GM19193 (cell line): ENCODE results near the gene SH2D3A.

ENCODE experiments used
- POLR2A ChIP-seq: IDR thresholded peaks from 4 replicates; pipeline ENCODE4 v1.6.1; 2011; ENCODE audit not compliant: insufficient read depth, insufficient read length; ENCODE audit errors: extremely low read depth

The SH2D3A gene

DNA sequence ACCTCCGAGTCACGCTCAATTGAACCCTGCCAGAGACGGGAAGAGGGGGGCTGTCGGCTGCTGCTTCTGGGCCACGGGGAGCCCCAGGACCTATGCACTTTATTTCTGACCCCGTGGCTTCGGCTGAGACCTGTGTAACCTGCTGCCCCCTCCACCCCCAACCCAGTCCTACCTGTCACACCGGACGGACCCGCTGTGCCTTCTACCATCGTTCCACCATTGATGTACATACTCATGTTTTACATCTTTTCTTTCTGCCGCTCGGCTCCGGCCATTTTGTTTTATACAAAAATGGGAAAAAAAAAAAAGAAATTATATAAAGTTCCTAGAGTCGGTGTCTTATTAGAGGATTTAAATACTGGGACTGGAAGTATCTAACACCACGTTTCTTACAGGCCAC lies 16.0 kb downstream of the SH2D3A start:
- no peak for TF ChIP-seq POLR2A

DNA sequence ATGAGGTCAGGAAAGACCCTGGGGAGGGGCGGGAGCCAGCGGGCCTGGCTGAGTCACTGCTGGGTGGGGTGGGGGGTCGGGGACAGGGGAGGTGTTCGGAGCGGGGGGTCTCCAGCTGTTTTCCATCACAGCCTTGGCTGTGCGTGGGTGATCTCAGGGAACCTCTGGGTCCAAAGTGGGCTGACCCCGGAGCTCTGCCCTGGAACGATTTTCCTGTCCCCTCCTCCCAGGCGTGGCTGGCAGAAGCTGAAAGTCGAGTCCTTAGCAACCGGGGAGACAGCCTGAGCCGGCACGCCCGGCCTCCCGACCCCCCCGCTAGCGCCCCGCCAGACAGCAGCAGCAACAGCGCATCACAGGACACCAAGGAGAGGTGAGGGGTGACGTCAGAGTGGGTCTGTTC lies 17.2 kb downstream of the SH2D3A start:
- TF ChIP-seq POLR2A = no peak

- no peak for TF ChIP-seq POLR2A
Measured at GRCh38 chr19:6745965-6746364, 21.3 kb downstream of the SH2D3A start.

GRCh38 chr19:6744381-6745301 lies 22.6 kb downstream of the SH2D3A start:
- no peak for TF ChIP-seq POLR2A

DNA sequence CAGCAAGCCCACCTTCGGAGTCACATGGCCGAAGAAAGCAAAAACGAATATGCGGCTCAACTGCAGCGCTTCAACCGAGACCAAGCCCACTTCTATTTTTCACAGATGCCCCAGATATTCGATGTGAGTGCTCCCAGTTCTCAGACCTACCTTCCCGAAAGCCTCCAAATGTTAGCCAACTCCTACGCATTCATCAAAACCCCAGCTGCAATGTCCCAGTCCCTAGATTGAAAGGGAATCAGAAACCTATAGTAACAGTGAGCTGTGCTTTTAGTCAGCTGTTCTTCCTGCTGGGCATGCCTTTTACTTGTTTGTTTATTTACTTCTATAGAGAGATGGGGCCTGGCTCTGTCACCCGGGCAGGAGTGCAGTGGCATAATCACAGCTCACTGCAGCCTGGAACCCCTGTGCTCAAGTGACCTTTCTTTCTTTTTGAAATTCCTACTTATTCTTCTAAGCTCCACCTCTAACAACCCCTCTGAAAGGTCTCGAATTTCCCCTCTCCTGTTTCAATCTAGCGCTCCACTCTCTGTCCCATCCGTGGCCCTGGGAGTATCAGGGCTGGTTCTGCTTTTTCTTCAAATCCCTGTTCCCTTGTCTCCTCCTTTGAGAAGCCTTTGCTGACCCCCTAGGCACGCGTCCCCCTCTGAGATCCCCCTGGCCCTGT lies 23.4 kb downstream of the SH2D3A start:
- no peak for TF ChIP-seq POLR2A

DNA sequence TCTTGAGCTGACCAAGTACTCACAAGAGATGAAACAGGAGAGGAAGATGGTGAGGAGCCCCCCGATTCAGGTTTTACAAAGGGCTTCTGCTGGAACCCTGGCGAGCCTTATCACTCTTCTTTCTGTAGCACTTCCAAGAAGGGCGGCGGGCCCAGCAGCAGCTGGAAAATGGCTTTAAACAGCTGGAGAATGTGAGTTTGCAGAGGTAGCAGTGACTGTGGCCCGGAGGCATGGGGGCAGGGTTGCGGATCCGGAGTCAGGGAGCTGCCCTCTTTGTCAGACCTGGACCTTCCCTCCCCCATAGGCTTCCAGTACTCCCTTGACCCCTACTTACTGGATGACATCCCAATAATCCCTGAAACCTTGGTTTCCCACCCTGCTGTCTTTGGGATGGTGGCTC lies 24.2 kb downstream of the SH2D3A start:
- TF ChIP-seq POLR2A = no peak

DNA sequence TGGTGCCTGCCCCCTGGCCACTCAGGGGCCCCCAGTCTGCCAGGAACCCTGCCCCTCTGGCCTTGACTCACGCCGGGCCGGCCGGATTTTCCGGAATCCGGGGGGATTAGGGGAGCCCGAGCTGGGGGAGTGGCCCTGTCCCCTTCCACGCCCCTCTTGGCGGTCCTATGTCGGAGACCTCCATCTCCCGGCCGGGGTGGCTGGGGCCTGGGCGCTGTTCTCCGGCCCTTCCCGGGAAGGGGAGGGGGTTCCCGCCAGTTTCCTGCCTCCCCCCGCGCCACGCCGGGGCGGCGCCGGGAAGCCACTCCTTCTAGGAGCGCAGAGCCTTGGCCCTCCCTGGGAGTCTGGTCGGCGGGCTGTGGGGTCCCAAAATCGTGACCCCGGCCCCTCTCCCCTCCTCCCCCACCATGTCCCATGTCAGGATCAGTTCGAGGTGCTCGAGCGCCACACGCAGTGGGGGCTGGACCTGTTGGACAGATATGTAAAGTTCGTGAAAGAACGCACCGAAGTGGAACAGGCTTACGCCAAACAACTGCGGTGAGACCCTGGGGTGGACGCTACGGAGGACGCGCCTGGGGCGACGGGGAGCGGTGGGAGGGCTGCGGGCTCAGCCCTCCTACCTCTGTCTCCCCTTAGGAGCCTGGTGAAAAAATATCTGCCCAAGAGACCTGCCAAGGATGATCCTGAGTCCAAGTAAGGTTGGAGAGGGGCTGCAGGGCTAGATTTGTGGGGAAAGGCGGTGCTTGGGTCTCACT lies 26.5 kb downstream of the SH2D3A start:
- TF ChIP-seq POLR2A = no peak

GRCh38 chr19:6739883-6740588 lies 27.2 kb downstream of the SH2D3A start:
- TF ChIP-seq POLR2A = no peak

DNA sequence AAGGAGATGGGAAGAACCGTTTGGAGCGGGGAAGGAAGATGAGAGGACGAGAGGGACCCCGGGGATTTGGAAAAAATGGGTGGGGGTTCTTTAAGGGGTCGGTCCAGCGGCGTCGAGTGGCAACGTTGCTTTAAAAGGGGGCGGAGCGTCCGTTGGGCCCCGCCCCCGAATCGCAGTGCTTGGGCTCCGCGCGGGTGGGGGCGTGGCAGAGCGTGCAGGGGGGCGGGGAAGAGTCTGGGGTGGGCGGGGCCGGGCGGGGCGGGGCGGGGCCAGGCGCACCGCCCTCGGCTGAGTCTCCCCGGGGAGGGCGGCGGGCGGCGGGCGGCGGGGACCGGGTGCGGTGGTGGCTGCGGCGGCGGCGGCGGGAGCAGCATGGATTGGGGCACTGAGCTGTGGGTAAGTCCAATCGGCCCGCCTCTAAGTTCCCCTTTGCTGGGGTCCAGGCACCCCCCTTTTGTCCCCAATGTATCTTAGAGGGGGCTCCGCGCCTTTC lies 27.8 kb downstream of the SH2D3A start, which contains the start of gene TRIP10:
Gene TRIP10, plus strand, starts transcription at position 291 of the 493 bp plus-strand sequence. Its CDS starts 82 bp downstream, at position 373.
- no peak for TF ChIP-seq POLR2A

DNA sequence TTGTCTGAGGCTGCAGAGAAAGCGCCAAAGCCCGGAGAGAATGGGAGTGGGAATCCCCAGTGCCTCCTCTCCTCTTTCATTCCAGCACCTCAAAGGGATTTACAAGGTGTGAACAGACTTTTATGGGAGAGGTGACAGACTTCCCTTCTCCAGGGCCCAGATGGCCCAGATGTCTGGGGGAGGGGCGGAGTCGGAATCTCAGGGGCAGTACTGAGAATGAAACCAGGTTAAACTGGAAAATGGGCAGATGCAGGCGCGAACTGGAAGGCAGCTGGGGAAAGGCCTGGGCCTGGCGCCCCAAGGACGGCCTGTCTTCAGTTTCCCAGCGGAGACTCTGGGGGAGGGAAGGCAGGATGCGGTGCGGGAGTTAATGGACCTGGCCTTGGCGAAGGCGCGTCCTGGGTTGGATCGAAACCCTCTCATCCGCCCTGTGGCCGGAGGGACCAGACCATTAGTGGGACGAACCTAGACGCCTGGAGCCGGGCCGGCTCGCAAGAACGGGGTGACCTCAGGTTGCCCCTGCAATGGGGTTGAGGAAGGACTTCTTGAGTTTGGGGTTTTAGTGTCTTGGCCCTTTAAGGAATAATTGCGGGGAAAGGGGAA lies 28.3 kb downstream of the SH2D3A start:
- no peak for TF ChIP-seq POLR2A

DNA sequence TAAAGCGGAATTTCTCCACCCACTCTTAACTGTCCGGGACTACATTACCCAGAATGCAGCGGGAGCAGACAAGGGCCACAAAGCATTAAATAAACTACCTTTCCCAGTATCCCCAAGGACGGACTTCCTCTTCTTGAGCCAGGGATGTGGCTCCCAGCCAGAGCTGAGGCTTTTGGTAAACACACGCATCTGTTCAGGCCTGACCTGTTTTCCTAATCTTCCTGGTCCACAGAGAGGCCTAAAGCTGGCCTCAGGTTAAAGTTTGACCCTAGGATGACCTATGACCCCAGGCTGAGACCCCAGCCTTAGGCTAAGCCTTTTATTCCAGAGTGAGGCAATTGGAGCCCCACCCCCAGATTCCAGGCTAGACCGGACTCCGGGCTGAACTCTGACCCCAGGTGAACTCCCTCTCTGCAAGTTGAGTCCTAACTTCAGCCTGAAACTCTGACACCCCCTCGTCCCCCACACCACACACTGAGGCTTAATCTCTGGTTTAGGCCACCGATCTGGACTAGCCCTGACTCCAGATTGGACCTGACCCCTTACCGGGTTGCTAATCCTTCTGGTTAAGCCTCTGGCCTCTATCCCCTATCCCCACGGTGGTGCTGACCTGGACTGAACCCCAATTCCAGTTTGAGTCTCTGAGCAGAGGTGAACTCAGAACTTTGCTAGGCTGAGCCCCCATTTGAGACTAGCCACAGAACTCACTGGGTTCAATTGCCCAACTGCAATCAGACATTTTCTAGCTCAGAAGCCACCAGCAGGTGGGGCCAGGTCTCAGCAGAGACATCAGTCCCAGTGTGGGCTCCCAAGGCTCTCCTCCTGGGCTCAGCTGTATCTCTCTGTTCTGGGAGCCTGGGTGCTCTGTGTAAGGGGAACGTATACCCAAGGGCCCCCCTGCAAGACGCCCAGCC lies 29.1 kb downstream of the SH2D3A start:
- peak; percentile 23 for TF ChIP-seq POLR2A

GRCh38 chr19:6737284-6737872 lies 29.9 kb downstream of the SH2D3A start, which contains the start of gene GPR108:
Gene GPR108 (minus strand): TSS chr19:6737580. CDS start chr19:6737576, 4 bp downstream.
- TF ChIP-seq POLR2A = peak; percentile 57

GRCh38 chr19:6736917-6737283 lies 30.3 kb downstream of the SH2D3A start:
- no peak for TF ChIP-seq POLR2A
